Measurements from ENCODE around the gene PLEKHD1.

- TF ChIP-seq CTCF (conservative IDR thresholded peaks at IDR 0.05; ENCODE audit: low read depth, low read length) = no peak
- TF ChIP-seq EZH2phosphoT487 (IDR thresholded peaks at IDR 0.05; ENCODE audit: borderline replicate concordance, low read length) = no peak
- TF ChIP-seq EZH2 (IDR thresholded peaks at IDR 0.05; ENCODE audit: low read length, unreplicated experiment) = no peak
These were observed 48.2 kb downstream of the PLEKHD1 start for GRCh38 chr14:69532561-69533340.

Data from PC-3 (cell line).